ENCODE measurements around the gene MVP. TPM values are rescaled to one million over a fixed set of nuclear protein-coding genes. Genes with fewer than 3 reads are reported as not detected.
"Not testable (repeated sequence)": the region's sequence is repeated elsewhere in the genome, so short reads cannot be mapped to it uniquely, and the experiment has no call there.

Gene MVP
- total RNA-seq, 2 donors from 2014 or later: 175 to 190 TPM

- Histone ChIP-seq H3K27me3 (replicated peaks; ENCODE audit: insufficient read depth) (no peaks in the 10 kb centered on the region), H3K4me1 (ENCODE audit: control insufficient read depth in 1 of 2, low read depth in 2 of 2) (no peaks in the 10 kb centered on the region), H3K4me3 (no peak overlapping the region), H3K27ac (no peak overlapping the region), H3K36me3 (no peaks in the 10 kb centered on the region), H3K9me3 (no peaks in the 10 kb centered on the region)
- DNase-seq (ENCODE audit: low spot score) (no peak), ATAC-seq (ENCODE audit: insufficient number of reproducible peaks, low FRiP score, low read depth) (no peak)
- no peak for TF ChIP-seq CTCF (IDR thresholded peaks at IDR 0.05)
Observed at GRCh38 chr16:29779474-29779873, 40.8 kb upstream of the MVP start.

GRCh38 chr16:29783094-29783953 is 36.9 kb upstream of the MVP start:
- H3K36me3 ChIP-seq; H3K4me3 ChIP-seq; DNase-seq (ENCODE audit: low spot score); H3K27ac ChIP-seq; H3K27me3 ChIP-seq (replicated peaks; ENCODE audit: insufficient read depth); ATAC-seq (ENCODE audit: insufficient number of reproducible peaks, low FRiP score, low read depth); H3K9me3 ChIP-seq; H3K4me1 ChIP-seq (ENCODE audit: control insufficient read depth in 1 of 2, low read depth in 2 of 2): not testable (repeated sequence)

- Histone ChIP-seq H3K9me3 (no peaks in the 10 kb centered on the region), H3K4me1 (ENCODE audit: control insufficient read depth in 1 of 2, low read depth in 2 of 2) (peaks cover 4 to 6% of the 10 kb centered on the region in 2 donors), H3K27ac (no peak overlapping the region), H3K36me3 (no peaks in the 10 kb centered on the region), H3K4me3 (no peak overlapping the region), H3K27me3 (replicated peaks; ENCODE audit: insufficient read depth) (no peaks in the 10 kb centered on the region)
- DNase-seq (ENCODE audit: low spot score): no peak
- no peak for ATAC-seq (ENCODE audit: insufficient number of reproducible peaks, low FRiP score, low read depth)
- TF ChIP-seq CTCF (IDR thresholded peaks at IDR 0.05): no peak
Observed at GRCh38 chr16:29784157-29784556, 36.1 kb upstream of the MVP start.

GRCh38 chr16:29784901-29785500 is 35.3 kb upstream of the MVP start:
- H3K4me3 ChIP-seq: peak overlapping the region; percentile 65
- ATAC-seq (ENCODE audit: insufficient number of reproducible peaks, low FRiP score, low read depth) (no peak), DNase-seq (ENCODE audit: low spot score) (no peak)
- no peaks in the 10 kb centered on the region for H3K36me3 ChIP-seq
- H3K9me3 ChIP-seq: no peaks in the 10 kb centered on the region
- no peaks in the 10 kb centered on the region for H3K27me3 ChIP-seq (replicated peaks; ENCODE audit: insufficient read depth)
- no peak overlapping the region for H3K27ac ChIP-seq
- TF ChIP-seq CTCF (IDR thresholded peaks at IDR 0.05): peak; percentile 86
- peaks cover 10 to 11% of the 10 kb centered on the region in 2 donors for H3K4me1 ChIP-seq (ENCODE audit: control insufficient read depth in 1 of 2, low read depth in 2 of 2)

- H3K36me3 ChIP-seq; H3K27me3 ChIP-seq (replicated peaks; ENCODE audit: insufficient read depth); H3K4me3 ChIP-seq; DNase-seq (ENCODE audit: low spot score); H3K27ac ChIP-seq; ATAC-seq (ENCODE audit: insufficient number of reproducible peaks, low FRiP score, low read depth); H3K9me3 ChIP-seq: not testable (repeated sequence)
- H3K4me1 ChIP-seq (ENCODE audit: control insufficient read depth in 1 of 2, low read depth in 2 of 2): peaks cover 10 to 22% of the 10 kb centered on the region in 2 donors
Observed at GRCh38 chr16:29787155-29787554, 33.1 kb upstream of the MVP start.

GRCh38 chr16:29789775-29790182 is 30.5 kb upstream of the MVP start:
- Histone ChIP-seq H3K4me3 (peak overlapping the region; percentile 79), H3K4me1 (ENCODE audit: control insufficient read depth in 1 of 2, low read depth in 2 of 2) (peaks cover 10 to 22% of the 10 kb centered on the region in 2 donors), H3K9me3 (no peaks in the 10 kb centered on the region), H3K27ac (peak overlapping the region; percentile 47 to 82), H3K27me3 (replicated peaks; ENCODE audit: insufficient read depth) (no peaks in the 10 kb centered on the region), H3K36me3 (no peaks in the 10 kb centered on the region)
- TF ChIP-seq CTCF (IDR thresholded peaks at IDR 0.05): no peak
- ATAC-seq (ENCODE audit: insufficient number of reproducible peaks, low FRiP score, low read depth) (no peak), DNase-seq (ENCODE audit: low spot score) (no peak)
